G401.6 (cell line): ENCODE results near the gene GSE1.

Experiments
- FAIRE-seq: peaks from 2 replicates; lab custom pipeline; 2012; peaks lifted over from hg19 to GRCh38; lab: Jason Lieb, UNC

The GSE1 gene

DNA sequence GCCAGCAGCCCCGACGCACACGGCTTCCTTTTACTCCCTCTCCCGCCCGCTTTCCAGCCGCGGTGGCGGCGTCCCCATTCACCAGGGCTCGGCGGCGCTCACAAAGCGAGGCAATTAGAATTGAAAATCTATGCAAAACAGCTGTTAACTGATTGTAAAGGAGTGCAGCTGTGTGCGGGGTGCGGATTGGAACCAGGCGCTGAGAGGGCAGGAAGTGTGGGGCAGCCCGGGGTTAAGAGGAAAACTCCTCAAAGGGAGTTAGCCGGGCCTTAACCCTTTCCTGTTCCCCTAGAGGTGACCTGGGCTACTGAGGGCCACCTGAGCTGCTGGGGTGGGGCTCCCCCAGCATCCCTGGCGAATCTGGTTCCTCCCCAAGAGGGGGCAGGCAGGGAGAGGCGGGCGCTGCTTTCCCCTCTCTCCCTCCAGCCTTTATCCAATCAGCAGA, 5.8 kb upstream of the GSE1 start:
- FAIRE-seq = no peak

DNA sequence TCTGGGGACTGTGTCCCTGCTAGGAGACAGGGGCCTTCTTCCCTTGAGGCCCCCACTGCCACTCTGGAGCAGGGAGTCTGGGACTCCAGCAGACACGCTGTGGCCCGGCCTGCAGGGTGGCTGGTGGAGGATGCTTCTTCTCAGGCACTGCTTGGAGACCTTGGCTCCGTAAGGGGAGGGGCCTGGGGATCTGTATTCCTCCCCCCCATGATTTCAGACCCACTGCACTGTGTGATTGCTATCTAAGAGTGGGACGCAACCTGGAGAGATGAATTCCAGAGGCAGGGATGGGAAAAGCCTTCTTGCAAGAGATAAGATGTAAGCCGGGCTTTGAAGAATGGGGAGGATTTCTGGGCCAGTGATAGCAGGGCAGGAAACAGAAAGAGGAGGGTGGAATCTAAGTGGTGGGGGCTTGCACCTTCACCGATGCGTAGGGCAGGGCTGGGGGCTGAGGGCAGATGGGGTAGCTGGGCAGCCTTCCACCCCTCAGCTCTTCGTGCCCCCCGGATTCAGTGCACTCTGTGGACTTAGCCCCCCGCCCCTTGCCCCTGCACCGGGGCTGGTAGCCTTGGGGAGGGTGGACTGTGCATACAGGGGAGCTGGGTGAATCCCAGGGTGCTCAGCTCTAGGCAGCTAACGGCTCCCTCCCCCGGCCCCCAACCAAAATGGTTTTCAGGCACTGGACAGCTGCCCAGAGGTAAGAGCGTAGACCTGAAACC, 5.2 kb upstream of the GSE1 start:
- FAIRE-seq = no peak

DNA sequence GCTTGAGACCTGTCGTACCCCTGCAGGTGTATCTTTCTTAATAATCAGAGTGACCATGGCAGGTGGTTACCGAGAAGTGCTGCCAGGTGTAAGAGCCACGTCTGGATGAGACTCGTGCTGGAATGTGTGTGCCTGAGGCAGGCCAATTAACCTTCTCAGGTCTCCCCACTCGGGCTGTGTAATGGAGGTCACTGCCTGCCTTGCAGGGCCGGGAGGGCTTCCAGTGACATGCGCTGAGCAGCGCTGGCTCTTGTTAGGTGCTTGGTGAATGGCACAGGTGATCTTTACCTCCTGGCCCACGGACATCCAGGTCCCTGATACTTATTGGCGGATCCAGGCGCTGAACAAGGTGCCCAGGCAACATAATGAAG, 4.6 kb upstream of the GSE1 start:
- no peak for FAIRE-seq

DNA sequence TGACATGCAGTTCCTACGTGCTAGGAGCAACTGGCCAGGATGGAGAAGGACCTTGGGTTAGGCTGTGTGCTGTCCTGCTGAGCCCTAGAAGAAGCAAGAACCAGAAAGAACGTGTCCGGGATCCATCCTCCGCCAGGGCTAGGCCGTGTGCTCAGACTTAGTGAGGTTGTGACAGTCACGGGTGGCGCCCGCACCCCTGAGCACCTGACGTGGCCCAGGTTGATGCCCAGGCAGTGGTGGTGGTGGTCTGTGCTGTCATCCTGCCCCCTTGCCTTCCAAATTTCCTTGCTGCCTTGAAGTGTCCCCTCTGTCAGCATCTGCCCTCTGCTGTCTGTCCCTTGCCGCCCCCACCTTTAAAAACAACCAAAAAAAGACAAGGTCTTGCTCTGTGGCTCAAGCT, 4.2 kb upstream of the GSE1 start:
- no peak for FAIRE-seq

DNA sequence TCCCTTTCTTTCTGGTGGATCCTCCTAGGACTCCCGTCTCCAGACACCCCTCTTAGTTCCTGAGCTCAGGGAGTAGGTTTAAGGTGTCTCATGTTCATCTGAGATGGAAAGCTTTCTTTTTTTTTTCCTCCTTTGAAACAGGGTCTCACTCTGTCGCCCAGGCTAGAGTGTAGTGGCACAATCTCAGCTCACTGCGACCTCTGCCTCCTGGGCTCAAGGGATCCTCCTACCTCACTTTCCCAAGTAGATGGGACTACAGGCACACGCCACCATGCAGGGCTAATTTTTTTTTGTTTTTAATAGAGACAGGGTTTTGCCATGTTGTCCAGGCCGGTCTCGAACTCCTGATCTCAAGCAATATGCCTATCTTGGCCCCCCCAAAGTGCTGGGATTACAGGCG, 3.6 kb upstream of the GSE1 start:
- no peak for FAIRE-seq

DNA sequence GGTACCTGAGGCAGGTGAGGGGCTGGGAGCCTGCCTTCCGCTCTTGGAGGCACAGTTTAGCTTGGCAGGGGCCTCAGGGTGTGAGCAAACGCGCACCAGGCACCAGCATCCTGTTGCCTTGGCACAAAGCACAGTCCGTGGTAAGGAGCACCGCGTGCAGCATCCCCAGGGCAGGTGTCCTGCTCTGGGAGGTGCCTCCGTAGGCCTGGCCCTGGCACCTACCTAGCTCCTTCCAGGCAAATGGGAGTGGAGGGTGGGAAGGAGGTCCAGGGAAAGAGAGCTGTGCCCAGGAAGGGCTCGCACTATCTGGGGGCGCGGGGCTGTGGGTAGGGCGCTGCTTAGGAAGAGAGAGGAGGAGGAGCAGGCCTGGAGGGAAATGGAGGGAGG, 3.1 kb upstream of the GSE1 start:
- FAIRE-seq = no peak

DNA sequence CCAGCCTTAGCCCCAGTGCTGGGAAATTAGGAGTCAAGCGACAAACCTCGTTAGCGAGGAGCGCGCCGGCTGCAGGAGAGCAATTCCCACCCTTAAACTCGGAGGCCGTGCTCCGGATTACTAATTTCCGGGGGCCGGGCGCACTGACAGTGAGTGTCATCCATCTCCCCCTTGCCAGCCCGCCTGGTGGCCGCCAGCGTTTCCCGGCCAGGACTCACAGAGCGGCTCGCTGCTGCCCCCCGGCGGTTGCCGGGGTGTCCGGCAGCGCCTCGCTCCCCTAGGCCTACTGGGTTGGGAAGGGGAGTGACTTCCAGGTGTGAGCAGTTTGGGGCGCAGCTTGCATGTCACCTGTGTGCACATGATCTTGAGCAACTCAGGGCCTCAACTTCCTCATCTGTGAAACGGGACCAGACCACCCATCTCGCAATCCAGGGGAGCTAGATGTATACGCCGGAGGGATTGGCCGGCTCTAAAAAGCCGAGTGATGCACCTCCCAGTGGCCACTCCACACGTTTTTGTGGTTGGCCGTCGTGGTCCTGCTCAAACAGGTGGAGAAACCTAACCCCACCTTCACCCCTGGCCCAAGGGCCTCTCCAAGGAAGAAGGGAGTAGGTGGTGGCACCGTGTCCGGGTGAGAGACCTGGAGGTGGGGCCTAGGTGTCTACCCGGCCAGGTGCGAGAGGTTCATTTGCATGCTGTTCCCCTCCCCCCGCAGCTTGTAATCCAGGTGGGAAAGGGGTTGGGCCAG, 2.5 kb upstream of the GSE1 start:
- no peak for FAIRE-seq

DNA sequence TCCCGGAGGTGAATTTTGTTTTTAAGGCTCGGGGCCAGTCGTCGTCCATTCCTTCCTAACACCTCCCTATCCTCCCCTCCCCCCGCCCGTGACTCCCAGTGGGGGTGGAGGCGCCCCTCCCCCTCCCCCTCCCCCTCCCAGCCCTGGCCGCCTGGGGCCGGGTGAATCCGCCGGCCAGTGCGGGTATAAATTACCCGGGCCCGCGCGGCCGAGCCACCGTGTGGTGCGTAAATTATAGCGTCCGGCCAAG, 2.0 kb upstream of the GSE1 start:
- no peak for FAIRE-seq

DNA sequence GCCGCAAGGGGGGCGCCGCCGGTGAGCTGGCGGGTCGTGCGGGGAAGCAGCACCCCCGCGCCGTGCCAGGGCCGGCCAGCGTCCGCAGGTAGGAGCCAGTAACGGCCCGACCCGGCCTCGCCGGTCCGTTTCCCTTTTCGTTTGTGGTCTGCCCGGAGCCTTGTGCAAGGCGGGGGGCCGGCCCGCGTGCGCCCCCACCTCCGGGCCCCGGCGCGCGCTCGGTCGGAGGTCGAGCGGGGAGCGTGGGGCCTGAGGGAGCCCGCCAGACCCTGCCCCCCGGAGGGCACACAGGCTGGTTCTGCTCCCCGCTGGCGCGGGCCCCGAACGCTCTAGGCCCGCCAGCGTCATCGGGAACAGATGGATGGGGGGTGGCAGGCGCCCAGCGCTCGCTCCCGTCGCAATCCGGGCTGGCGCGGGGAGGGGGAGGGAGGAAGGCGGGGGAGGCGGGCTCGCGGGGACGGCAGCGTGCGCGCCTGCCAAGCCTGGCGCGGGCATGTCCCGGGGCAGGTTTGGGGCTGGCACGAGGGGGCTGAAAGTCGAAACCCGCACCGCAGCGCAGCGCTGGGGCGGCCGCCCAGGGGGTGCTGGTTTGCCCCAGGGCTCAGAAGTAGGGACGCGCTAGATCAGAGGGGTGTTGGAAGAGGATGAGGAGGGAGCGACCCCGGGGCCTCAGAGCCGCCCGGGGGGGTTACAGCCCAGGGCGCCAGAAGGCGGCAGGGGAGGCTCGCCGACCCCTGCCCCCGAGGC, 1.5 kb upstream of the GSE1 start:
- FAIRE-seq = no peak

DNA sequence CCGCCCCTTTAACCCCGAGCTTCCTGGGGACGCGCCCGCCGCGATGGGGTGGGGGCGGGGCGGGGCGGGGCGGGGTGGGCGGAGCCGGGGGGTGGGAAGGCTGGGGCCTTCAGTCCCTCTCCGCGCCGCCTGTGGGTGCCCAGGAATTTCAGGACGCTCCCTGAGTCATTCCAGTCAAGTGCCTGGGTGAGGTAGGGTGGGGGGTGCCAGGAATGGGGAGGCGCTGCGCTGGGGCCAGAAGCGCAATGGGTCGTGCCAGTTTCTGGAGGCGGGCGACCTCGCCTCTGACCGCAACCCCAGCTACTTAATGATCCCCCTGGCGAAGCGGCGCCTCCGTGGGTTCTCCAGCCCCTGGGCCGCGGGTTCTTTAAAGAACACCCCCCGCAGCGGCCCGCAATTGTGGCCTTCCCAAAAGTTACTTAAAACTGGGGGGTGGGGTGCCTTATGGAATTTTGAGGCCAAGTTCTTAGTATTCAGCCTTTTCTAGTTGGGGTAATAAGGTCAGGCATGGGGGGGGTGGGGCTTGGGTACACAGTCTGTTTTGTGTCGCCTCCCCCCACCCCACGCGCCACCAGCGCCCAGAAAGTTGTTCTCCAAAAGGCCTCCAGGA, 826 bp upstream of the GSE1 start:
- FAIRE-seq = no peak

DNA sequence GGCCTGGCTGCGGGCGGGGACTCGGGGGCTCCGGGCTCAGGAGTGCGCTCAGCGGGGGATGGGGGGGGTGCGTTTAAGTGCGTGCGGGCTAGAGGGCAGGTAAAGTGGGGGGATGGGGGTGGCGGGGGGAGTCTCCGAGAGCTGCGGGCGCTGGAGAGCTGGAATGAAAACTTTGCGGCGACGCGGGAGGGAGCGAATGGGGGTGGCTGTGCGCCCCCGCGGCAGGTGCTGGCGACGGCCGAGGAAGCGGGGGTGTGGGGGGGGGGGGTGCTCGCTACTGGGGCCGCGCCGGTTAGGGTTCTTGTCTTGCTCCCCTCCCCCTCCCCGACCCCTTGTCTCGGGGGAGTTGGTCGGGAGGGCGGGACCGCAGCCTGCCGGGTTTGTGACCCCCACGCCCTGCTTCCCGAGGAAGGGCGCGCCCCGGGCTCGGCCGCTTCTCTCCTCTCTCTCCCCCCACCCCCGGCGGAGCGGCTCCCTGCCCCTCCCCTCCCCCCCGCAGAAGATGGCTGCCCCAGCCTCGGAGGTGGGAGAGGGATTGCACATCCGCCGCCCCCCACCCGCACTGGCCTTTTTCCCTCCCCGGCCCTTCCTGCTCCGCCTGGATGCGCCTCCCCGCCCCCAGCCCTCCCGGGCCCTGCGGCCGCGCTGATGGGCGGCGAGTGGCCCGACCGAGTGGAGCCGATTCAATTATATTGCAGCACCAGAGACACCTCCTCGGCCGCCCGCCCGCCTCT, 649 bp downstream of the GSE1 start:
- FAIRE-seq = no peak

DNA sequence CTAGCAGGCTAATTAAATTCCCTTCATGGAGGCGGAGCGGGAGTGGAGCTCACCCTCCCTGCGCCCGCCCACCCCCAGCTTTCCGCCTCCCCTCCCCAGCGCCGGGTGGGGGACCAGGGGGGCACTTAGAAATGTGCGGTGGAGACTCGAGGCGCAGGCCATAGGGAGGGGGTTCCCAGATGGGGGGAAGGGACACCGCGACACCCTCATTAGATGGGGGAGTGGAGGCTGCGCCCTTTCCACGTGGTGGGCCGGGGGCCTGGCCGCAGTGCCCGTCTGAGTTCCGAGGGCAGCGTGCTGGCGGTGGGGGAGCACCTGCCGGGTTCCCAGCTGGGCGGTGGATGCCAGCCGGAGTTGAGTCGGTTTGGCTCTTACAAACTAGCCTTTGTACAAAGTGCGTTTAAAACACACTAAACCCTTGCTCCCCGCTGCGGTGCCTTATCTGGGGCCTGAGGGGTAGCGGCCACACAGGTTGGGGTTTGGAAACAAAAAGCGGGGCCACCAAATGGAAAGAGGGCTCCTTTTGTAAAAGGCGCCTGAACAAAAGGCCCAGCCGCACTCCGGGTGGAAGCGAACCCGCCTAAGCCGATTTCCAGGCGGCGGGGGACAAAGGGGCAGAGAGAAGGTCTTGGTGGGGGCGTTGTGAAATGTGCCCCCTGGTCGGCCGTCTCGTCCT, 1.4 kb downstream of the GSE1 start:
- FAIRE-seq = no peak

DNA sequence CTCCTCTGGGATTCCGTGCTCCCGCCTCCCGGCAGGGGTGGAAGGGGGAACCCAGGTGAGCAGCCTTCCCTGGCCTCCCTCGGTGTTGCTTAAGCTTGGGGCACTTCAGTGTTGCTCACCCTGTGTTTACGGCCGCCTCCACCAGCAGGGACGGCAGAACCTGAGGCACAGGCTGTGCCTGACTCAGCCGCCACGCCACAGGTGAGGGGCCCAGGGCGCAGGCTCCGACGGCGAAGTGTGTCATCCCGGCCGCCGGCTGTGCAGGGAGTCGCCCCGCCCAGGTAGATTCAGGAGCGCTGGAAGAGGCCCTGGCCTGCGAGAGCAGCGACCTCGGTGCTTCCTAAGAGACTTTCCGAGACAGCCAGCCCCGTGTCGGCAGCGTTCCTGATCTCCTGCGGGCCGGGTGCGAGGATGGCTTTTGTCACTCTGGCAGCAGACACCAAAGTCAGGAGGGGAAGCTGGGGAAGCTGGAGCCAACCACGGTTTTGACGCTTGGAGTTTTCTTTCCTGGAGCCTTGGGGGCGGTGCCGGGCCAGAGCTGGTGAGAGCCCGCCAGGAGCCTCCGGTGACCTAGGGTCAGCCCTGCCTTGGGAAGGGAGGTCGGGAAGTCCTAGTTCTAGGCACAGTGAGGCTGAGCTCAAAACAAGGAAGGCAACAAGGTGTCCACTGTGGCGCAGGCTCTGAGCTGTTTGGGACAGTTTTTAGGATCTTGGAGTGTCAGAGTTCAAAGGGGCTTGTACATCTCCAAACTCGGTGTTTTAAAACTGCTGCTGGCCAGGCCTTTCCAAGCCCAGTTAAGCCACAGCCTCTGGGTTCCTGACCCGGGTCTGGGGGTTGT, 2.1 kb downstream of the GSE1 start:
- no peak for FAIRE-seq

DNA sequence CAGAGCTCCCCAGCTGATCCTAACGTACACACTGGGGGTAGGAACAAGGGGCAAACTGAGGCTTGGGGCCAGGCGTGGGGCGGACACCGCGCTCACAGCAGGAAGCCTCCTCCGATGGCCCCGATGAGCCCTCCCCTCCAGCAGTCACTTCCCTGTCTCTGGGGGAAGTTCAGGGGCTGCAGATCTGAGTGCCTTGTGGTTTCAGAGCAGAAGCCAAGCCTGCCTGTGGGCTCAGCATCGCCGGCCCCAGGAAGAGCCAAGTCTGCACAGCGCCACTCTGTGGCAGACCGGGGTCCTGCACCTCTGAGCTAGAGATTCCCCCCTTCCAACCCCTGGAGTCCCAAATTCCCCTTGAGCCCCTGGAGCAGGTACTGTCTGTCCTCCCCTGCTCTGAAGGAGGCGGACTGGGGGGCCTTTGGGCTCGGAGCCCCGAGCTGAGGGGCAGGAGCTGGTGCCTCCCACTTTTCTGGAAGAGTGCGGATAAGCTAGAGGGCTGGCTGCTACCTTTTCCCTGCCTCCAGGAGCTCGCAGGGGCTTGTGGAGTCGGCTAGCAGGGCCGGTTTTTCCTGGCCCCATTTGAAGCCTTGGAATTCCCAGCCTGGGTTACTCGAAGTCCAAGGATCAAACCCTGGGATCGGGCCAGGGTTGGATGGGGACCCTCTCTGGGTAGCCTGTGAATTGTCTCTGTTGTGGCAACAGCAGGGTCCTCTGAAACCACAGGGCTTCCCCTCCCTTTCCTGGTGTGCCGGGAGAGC, 2.9 kb downstream of the GSE1 start:
- peak; percentile 82 for FAIRE-seq

DNA sequence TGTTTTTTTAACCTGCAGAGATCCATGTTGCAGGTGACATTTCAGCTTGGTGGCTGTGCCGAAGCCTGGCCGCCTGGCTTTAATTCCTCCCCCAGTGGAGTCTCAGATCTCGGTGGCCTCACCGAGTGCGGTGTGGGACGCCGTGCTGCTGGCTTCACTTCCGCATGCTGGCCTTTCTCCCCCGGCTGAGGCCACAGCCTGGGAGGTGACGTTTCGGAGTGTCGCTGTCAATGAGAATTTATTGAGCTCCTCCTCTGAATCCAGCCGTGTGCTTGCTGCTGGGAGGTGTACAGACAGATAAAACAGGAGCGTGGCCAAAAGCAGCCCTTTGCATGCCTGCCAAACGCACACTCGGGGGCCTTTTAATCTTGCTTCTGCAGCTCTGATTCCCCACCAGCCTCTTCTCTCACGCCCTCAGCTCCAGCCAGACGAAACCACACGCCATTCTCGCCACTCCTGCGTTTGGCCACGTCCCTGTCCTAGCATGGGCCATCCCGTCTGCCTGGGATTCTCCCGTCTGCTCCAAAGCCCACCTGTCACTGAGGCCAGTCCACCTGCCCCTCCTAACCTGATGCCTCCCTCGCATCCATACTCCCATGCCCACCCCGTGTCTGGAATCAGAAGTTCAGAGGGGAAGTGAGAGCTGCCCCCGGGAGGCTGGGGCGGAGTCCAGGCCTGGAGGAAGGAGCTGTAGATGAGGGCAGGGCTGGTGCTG, 3.6 kb downstream of the GSE1 start:
- FAIRE-seq = no peak

DNA sequence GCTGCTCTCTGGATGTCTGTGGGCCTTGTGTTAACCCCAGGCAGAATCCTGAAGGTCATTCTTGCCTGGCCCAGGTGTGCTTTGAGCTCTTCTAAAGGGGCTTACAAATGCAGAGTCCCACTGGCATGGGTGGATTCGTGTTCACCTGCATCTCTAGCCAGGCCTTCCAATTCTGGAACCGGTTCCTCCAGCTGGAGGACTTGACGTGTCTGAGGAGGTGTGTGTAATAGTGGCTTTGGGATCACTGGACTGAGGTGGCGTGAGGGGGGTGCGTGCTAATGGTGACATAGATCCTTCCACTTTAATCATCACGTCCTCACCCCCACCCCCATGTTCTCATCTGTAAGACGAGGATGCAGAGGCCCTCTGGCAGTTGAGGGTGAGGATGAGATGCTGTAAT, 4.8 kb downstream of the GSE1 start:
- no peak for FAIRE-seq

DNA sequence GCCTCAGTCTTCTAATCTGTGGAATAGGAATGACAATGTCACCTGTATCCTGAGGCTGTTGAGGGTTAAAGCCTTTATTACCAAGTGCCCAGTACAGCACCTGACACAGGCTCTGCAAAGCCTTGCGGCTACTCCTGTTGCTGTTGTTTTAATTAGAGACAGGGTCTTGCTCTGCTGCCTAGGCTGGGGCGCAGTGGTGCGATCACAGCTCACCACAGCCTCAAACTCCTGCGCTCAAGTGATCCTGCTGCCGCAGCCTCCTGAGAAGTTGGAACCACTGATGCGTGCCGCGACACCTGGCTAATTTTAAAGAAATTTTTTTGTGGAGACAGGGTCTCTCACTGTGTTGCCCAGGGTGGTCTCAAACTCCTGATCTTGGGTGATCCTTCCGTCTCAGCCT, 5.4 kb downstream of the GSE1 start:
- FAIRE-seq = no peak

DNA sequence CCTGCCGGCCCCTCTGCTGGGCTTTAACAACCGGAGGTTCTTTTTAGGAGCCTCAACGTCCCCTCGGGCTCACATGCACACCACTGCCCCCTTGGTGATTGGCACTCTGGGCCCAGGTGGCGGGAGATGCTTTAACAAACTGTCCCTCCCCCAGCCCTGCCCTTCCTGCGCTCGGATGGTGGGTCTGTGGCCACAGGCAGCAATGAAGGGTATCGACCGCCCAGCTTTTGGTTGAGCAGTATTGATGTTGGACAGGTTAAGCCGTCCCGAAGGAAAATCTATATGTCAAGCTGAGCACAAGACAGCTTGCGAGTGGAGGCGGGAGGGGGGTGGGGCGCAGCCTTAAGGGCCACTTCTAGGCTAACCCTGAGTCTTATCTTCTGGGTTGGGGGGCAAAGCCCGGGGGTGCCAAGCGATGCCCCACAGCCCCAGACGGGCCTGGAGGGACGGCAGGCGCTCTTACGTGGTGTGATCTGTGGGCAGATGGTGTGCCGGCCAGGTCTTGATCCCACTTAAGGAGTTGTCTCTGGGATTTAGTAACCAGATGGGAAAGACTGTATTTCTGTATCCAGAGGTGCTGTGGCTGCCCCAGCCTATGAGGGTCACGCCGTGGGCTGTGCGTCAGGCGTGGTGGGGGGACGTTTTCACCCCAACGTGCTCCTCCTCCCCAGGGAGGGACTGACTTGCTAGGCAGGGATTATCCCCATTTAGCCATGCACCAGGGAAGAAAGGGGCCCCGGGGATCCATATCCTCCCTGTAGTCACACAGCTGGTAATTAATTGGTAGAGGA, 6.2 kb downstream of the GSE1 start:
- no peak for FAIRE-seq

DNA sequence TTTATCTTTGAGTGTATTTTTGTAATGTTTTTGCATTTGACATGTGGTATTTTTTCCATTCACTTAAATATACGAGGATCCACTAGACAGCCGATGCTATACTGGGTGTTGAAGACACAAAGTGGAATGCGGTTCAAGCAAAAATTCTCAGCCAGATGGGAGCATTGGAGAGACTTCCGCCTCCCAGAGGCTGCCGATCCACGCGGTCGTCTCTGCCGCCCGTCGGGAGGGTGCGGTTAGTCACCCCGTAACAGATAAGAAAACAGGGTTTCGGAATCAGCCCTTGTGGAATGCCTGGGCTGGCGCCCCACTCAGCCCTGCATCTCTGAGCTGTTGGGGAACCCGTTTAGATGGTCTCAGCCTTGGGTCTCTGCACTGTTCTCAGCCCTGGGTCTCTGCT, 7.3 kb downstream of the GSE1 start:
- no peak for FAIRE-seq
